ENCODE results near the gene NARS2.

GRCh38 chr11:78449866-78450265 lies 124.8 kb downstream of the NARS2 start:
- TF ChIP-seq CTCF (conservative IDR thresholded peaks at IDR 0.05) (no peak), ZFX (IDR thresholded peaks at IDR 0.05) (no peak)

All from C4-2B (cell line).